ENCODE results near the gene NOS1. TPM values are rescaled to one million over a fixed set of nuclear protein-coding genes. Genes with fewer than 3 reads are reported as not detected.

Gene NOS1
- total RNA-seq, 1 experiment from 2014 or later = 2.3 TPM

GRCh38 chr12:117362391-117362790 lies 965 bp upstream of the NOS1 start:
- Mint-ChIP-seq H3K27me3 (ENCODE audit: low read depth) (peaks cover 88% of the 10 kb centered on the region), H3K27ac (no peak overlapping the region), H3K4me1 (peaks cover 5 to 22% of the 10 kb centered on the region in 2 experiments), H3K4me3 (peak overlapping the region; percentile 46 to 90; a peak in 3 of 5 replicates), H3K36me3 (ENCODE audit: insufficient read depth in 1 of 3, low read depth in 3 of 3) (no peaks in the 10 kb centered on the region; a peak in 1 of 7 replicates), H3K9me3 (no peaks in the 10 kb centered on the region; a peak in 2 of 5 replicates)
- no peaks in the 10 kb centered on the region for H3K9me3 ChIP-seq (ENCODE audit: control insufficient read depth, low read depth, low read length)
- TF ChIP-seq CTCF (conservative IDR thresholded peaks at IDR 0.05) = no peak
- peaks cover 6% of the 10 kb centered on the region for H3K23me2 ChIP-seq (ENCODE audit: insufficient read length, low read depth, low read length, poor library complexity, severe bottlenecking)
- H3K27ac ChIP-seq (ENCODE audit: insufficient read length, low read depth, low read length) = no peak overlapping the region
- DNase-seq = no peak
- no peak overlapping the region for H3K56ac ChIP-seq (ENCODE audit: insufficient read length, low read depth, low read length)
- H4K5ac ChIP-seq (ENCODE audit: insufficient read length, low read depth, low read length) = no peak overlapping the region
- H4K8ac ChIP-seq (replicated peaks; ENCODE audit: insufficient read length, low read depth, low read length) = no peak overlapping the region
- H3T11ph ChIP-seq (ENCODE audit: low read length) = no peak overlapping the region
- no peak overlapping the region for H3K9ac ChIP-seq (ENCODE audit: extremely low read depth, insufficient read length, low read length)
- H3K23ac ChIP-seq (ENCODE audit: insufficient read length, low read depth, low read length) = no peak overlapping the region
- H3K79me1 ChIP-seq (ENCODE audit: insufficient read depth, low read depth, low read length, poor library complexity, severe bottlenecking) = no peaks in the 10 kb centered on the region
- no peak overlapping the region for H2BK120ac ChIP-seq (ENCODE audit: low read depth, low read length, poor library complexity, severe bottlenecking)
- H3K4ac ChIP-seq (ENCODE audit: low read depth, low read length) = no peak overlapping the region
- H3K18ac ChIP-seq (ENCODE audit: insufficient read length, low read depth, low read length) = no peak overlapping the region
- H3K4me1 ChIP-seq (ENCODE audit: insufficient read depth, low read length) = no peaks in the 10 kb centered on the region
- WGBS (ENCODE audit: extremely low coverage, insufficient read length, low lambda C conversion rate) = no CpG with 5 or more reads among the region's 12 CpGs
- H2AK5ac ChIP-seq (ENCODE audit: insufficient read length, low read length) = no peak overlapping the region
- H2BK20ac ChIP-seq (ENCODE audit: low read depth, low read length, poor library complexity, severe bottlenecking) = no peak overlapping the region
- H2AFZ ChIP-seq (ENCODE audit: low read length) = no peak overlapping the region
- no peak overlapping the region for H2BK5ac ChIP-seq (ENCODE audit: insufficient read length, low read length)
- no peak overlapping the region for H2BK12ac ChIP-seq (ENCODE audit: insufficient read length, low read depth, low read length)
- H3K79me2 ChIP-seq (ENCODE audit: insufficient read depth, low read length) = no peaks in the 10 kb centered on the region
- H3K4me2 ChIP-seq (ENCODE audit: insufficient read depth, insufficient read length, low read length) = no peak overlapping the region
- no peak overlapping the region for H4K91ac ChIP-seq (ENCODE audit: insufficient read length, low read depth, low read length)
- no peak overlapping the region for H2BK15ac ChIP-seq (ENCODE audit: low read depth, low read length)
- no peak overlapping the region for H3K14ac ChIP-seq (ENCODE audit: insufficient read depth, low read length)
- no peaks in the 10 kb centered on the region for H4K20me1 ChIP-seq (ENCODE audit: control insufficient read depth, insufficient read depth, insufficient read length)
- H3K27me3 ChIP-seq (ENCODE audit: insufficient read depth, low read length) = peaks cover 30% of the 10 kb centered on the region; the same call in 1 of the 2 replicates
